Mammary epithelial cell (primary cell): ENCODE data around the gene CNTNAP2.

Experiments used
- CTCF ChIP-seq, 2 donors: IDR thresholded peaks in 1 of 2; conservative IDR thresholded peaks in 1 of 2; 2 replicates each; pipeline ENCODE4 v1.5.1; 2011 to 2012; ENCODE audit warnings: inconsistent platforms in 2 of 2, low read length in 2 of 2, mild to moderate bottlenecking in 2 of 2, control low read depth in 1 of 2, low read depth in 1 of 2; ENCODE audit not compliant: insufficient read depth in 1 of 2; ENCODE audit errors: extremely low read depth in 1 of 2
- EZH2 ChIP-seq: IDR thresholded peaks from 2 replicates; pipeline ENCODE4 v1.6.1; 2012; ENCODE audit warnings: low read length, inconsistent platforms, borderline replicate concordance

GRCh38 chr7:147513451-147513850, 1396.8 kb downstream of the CNTNAP2 start:
- TF ChIP-seq CTCF (conservative IDR thresholded peaks at IDR 0.05 in 1 of 2, IDR thresholded peaks at IDR 0.05 in 1 of 2; ENCODE audit: extremely low read depth in 1 of 2, insufficient read depth in 1 of 2, low read depth in 1 of 2, low read length in 2 of 2) (no peak), EZH2 (no peak)
